ENCODE results near the gene RBM24. TPM values are rescaled to one million over a fixed set of nuclear protein-coding genes. Genes with fewer than 3 reads are reported as not detected.

RBM24 gene
- total RNA-seq, 1 experiment from 2014 or later: 0.48 TPM

DNA sequence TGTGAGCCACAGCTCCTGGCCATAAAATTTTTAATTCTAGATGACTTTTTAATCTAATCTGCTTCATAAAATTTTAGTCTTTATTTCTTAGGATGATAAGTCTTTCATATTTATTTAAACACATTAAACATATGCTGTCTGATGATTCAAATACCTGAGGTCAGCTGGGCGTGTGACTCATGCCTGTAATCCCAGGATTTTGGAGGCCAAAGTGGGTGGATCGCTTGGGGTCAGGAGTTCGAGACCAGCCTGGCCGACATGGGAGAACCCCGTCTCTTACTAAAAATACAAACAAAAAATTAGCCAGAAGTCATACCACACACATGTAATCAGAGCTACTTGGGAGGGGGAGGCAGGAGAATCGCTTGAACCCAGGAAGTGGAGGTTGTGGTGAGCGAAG is 53.1 kb downstream of the RBM24 start:
- Histone ChIP-seq H4K8ac (replicated peaks; ENCODE audit: insufficient read length, low read depth, low read length) (no peak overlapping the region), H3K4me1 (ENCODE audit: insufficient read depth, low read length) (no peaks in the 10 kb centered on the region), H3K23me2 (ENCODE audit: insufficient read length, low read depth, low read length, poor library complexity, severe bottlenecking) (no peaks in the 10 kb centered on the region), H3K14ac (ENCODE audit: insufficient read depth, low read length) (no peak overlapping the region), H2AK5ac (ENCODE audit: insufficient read length, low read length) (no peak overlapping the region), H3K23ac (ENCODE audit: insufficient read length, low read depth, low read length) (no peak overlapping the region), H4K20me1 (ENCODE audit: control insufficient read depth, insufficient read depth, insufficient read length) (no peaks in the 10 kb centered on the region), H2AFZ (ENCODE audit: low read length) (no peak overlapping the region), H2BK12ac (ENCODE audit: insufficient read length, low read depth, low read length) (no peak overlapping the region), H3K27ac (ENCODE audit: insufficient read length, low read depth, low read length) (no peak overlapping the region), H3K18ac (ENCODE audit: insufficient read length, low read depth, low read length) (no peak overlapping the region), H3K4me2 (ENCODE audit: insufficient read depth, insufficient read length, low read length) (no peak overlapping the region), H4K5ac (ENCODE audit: insufficient read length, low read depth, low read length) (no peak overlapping the region), H2BK5ac (ENCODE audit: insufficient read length, low read length) (no peak overlapping the region), H3K9ac (ENCODE audit: extremely low read depth, insufficient read length, low read length) (no peak overlapping the region), H3K27me3 (ENCODE audit: insufficient read depth, low read length) (no peaks in the 10 kb centered on the region), H3K79me1 (ENCODE audit: insufficient read depth, low read depth, low read length, poor library complexity, severe bottlenecking) (no peaks in the 10 kb centered on the region), H3K9me3 (ENCODE audit: control insufficient read depth, low read depth, low read length) (no peaks in the 10 kb centered on the region), H3K79me2 (ENCODE audit: insufficient read depth, low read length) (no peaks in the 10 kb centered on the region), H2BK120ac (ENCODE audit: low read depth, low read length, poor library complexity, severe bottlenecking) (no peak overlapping the region), H2BK20ac (ENCODE audit: low read depth, low read length, poor library complexity, severe bottlenecking) (no peak overlapping the region), H2BK15ac (ENCODE audit: low read depth, low read length) (no peak overlapping the region), H3K56ac (ENCODE audit: insufficient read length, low read depth, low read length) (no peak overlapping the region), H3T11ph (ENCODE audit: low read length) (no peak overlapping the region), H3K4ac (ENCODE audit: low read depth, low read length) (no peak overlapping the region), H4K91ac (ENCODE audit: insufficient read length, low read depth, low read length) (no peak overlapping the region)
- H3K9me3 Mint-ChIP-seq: peaks cover 14% of the 10 kb centered on the region in 2 experiments
- no peak overlapping the region for H3K27ac Mint-ChIP-seq
- WGBS (ENCODE audit: extremely low coverage, insufficient read length, low lambda C conversion rate): no CpG with 5 or more reads among the region's 7 CpGs
- no peaks in the 10 kb centered on the region for H3K4me1 Mint-ChIP-seq
- TF ChIP-seq, protein P1, sequence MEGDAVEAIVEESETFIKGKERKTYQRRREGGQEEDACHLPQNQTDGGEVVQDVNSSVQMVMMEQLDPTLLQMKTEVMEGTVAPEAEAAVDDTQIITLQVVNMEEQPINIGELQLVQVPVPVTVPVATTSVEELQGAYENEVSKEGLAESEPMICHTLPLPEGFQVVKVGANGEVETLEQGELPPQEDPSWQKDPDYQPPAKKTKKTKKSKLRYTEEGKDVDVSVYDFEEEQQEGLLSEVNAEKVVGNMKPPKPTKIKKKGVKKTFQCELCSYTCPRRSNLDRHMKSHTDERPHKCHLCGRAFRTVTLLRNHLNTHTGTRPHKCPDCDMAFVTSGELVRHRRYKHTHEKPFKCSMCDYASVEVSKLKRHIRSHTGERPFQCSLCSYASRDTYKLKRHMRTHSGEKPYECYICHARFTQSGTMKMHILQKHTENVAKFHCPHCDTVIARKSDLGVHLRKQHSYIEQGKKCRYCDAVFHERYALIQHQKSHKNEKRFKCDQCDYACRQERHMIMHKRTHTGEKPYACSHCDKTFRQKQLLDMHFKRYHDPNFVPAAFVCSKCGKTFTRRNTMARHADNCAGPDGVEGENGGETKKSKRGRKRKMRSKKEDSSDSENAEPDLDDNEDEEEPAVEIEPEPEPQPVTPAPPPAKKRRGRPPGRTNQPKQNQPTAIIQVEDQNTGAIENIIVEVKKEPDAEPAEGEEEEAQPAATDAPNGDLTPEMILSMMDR (conservative IDR thresholded peaks at IDR 0.05): no peak
- no peak for DNase-seq
- H3K36me3 Mint-ChIP-seq (ENCODE audit: insufficient read depth in 1 of 3, low read depth in 3 of 3): peaks cover 2 to 6% (median 5%) of the 10 kb centered on the region in 3 experiments; a peak in 6 of 7 replicates
- no peaks in the 10 kb centered on the region; the same call in 1 of the 2 replicates for H3K27me3 Mint-ChIP-seq (ENCODE audit: low read depth)
- H3K4me3 Mint-ChIP-seq: no peak overlapping the region
